Right lobe of liver (tissue), 6 donors: ENCODE data around the gene PCSK9. TPM values are rescaled to one million over a fixed set of nuclear protein-coding genes. Genes with fewer than 3 reads are reported as not detected.

Source experiments
- ATAC-seq, 4 donors: fragments of 200-7000 bp; cut with Tn5 transposase; one replicate each; pipeline ENCODE4 v1.9.1; 2020; ENCODE audit warnings: mild to moderate bottlenecking in 4 of 4, moderate library complexity in 4 of 4
- DNase-seq, 3 donors: peaks; one replicate each; pipeline ENCODE4 v3.0.0-alpha.2; 2020
- H3K27ac ChIP-seq, 3 donors: fragments of 200-600 bp; one replicate each; pipeline ENCODE4 v1.8.0; 2022
- H3K27me3 ChIP-seq, 2 donors: fragments of 200-600 bp; one replicate each; pipeline ENCODE4 v1.8.0; 2022
- H3K36me3 ChIP-seq, 4 donors: fragments of 200-600 bp; sonication (generic) in 1 of 4; one replicate each; pipeline versions ENCODE4 v1.5.1 to v1.8.0; 2017 to 2022; ENCODE audit warnings: control low read depth in 1 of 4
- H3K4me1 ChIP-seq, 4 donors: fragments of 200-600 bp; sonication (generic) in 1 of 4; one replicate each; pipeline versions ENCODE4 v1.5.1 to v1.8.0; 2017 to 2022; ENCODE audit warnings: control low read depth in 1 of 4
- H3K4me3 ChIP-seq, 3 donors: fragments of 200-600 bp; one replicate each; pipeline ENCODE4 v1.8.0; 2022
- H3K9me3 ChIP-seq, 4 donors: fragments of 200-600 bp; sonication (generic) in 1 of 4; one replicate each; pipeline versions ENCODE4 v1.5.1 to v1.8.0; 2017 to 2022; ENCODE audit warnings: control low read depth in 1 of 4
- POLR2A ChIP-seq: fragments of 450-650 bp; IDR thresholded peaks from one replicate; pipeline ENCODE4 v1.6.1; 2017; ENCODE audit warnings: antibody characterized with exemption, mild to moderate bottlenecking
- WGBS: methylation state at CpG from one replicate; pipeline ENCODE4 v1.1.6; 2018; ENCODE audit warnings: low coverage, low lambda C conversion rate; ENCODE audit not compliant: insufficient coverage; ENCODE audit errors: missing lambda C conversion rate; 5-methylcytosine and 5-hydroxymethylcytosine counted together
- intact Hi-C, 2 donors: fragments of 100-400 bp; cut with DNase I; formaldehyde crosslinking; loops; one replicate each; pipeline versions ENCODE4 v1.11.2 to v1.14.1; 2022
- total RNA-seq, 6 experiments: library from RNA; depleted of rRNA in 2 of 6; stranded (reverse); fragments of >200 nt in 2 of 6; fragmentation: NEBNext Ultra II Directional in 3 of 6; extraction: Animal tissue kit (Norgen Biotek cat#: 25700) in 3 of 6; gene quantifications; one replicate each; pipeline versions ENCODE4 v1.1.0 to v1.2.4, GENCODE V29; 2016 to 2023
- TF ChIP-seq, protein P1 (sequence below), 4 donors: fragments of 200-600 bp in 3 of 4; fragments of 450-650 bp in 1 of 4; IDR thresholded peaks; one replicate each; pipeline versions ENCODE4 v1.5.1 to v1.8.0; 2016 to 2022; ENCODE audit warnings: antibody characterized with exemption in 4 of 4, mild to moderate bottlenecking in 2 of 4
- donor health status: DM: no; HTN: yes; CAD: no.
- donor health status: DM: no; HTN: no; CAD: no.
- donor health status: DM: no; HTN: no; CAD: no.
- donor health status: DM: no; HTN: yes; CAD: no.
- donor health status: DM: no; HTN: yes; CAD: no.

The PCSK9 gene
- total RNA-seq, 6 experiments from 2014 or later: 16.4 to 41.4 (median 31.3) TPM

DNA sequence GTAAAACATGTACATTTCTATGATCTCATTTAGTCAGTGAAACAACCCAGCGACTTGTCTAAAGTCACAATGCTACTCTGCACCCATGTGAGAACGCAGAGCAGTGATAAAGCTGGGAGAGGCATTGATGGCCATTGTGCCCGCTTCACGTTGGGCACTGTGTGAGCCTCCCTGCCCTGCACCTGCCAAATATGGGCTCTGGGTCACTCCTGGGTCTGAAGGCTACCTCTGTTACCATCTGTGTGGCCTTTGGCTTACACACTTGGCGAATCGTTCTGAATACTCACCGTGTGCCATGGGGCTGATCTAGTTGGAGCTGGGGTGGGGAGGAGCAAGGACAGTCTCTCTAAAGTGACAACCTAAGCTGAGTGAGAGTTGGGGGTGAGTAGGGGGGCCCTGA is 29.9 kb downstream of the PCSK9 start:
- peaks cover 0 to 40% (median 5%) of the 10 kb centered on the region in 4 donors for H3K4me1 ChIP-seq
- intact Hi-C loops: no loop called here
- peak in 1 of 3 donors; percentile 82 for DNase-seq

DNA sequence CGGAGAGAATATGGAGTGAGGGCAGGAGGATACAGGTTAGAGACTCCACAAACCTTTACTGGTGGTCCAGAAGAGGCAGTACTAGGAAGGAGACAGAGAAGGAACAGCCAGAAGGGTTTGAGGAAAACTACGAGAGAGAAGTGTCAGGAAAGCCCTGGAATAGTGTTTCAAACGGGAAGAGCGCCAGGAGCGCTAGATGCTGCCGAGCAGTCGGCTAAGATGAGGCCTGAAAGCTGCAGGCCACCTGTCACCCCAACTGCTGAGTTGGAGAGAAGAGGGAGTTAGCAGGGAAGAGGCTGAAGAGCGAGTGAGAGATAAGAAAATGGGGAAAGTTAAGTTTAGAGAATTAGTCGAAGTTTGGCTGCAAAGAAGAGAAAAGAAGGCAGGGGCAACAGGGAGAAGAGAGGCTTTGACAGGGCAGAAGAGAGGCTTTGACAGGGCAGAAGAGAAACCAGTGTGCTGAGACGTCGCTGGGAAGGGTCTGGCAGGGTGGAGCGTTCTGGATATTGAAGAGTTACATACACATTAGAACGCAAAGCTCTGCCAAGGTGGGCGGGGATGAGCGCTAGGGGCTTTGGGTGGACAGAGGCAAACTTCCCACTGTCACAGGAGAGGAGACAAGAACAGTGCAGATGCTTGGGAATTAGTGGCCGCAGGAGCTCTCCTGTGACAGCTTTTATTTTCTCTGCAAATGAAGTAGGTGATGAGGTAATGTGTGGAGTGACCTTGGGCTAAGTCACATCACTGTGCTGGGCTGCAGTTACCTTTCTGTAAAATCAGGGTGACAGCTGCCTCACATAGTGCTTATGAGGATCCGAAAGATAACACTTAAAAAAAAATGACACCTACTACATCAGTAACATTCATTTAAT is 31.2 kb downstream of the PCSK9 start:
- intact Hi-C loops: no loop called here
- DNase-seq: peak in 1 of 3 donors; percentile 49
- 57% methylated on average over 12 of the region's 17 CpGs for WGBS

More for the DNA sequence above, 29.9 kb downstream of the PCSK9 start:
- Histone ChIP-seq H3K9me3 (no peaks in the 10 kb centered on the region), H3K4me3 (no peak overlapping the region), H3K36me3 (peaks cover 0 to 42% (median 13%) of the 10 kb centered on the region in 4 donors), H3K27me3 (no peaks in the 10 kb centered on the region), H3K27ac (peak overlapping the region in 2 of 3 donors; percentile 8 to 61)
- 33% methylated on average over 6 of the region's 7 CpGs for WGBS
- ATAC-seq: peak; percentile 7 to 65 (median 56)
- TF ChIP-seq, protein P1, sequence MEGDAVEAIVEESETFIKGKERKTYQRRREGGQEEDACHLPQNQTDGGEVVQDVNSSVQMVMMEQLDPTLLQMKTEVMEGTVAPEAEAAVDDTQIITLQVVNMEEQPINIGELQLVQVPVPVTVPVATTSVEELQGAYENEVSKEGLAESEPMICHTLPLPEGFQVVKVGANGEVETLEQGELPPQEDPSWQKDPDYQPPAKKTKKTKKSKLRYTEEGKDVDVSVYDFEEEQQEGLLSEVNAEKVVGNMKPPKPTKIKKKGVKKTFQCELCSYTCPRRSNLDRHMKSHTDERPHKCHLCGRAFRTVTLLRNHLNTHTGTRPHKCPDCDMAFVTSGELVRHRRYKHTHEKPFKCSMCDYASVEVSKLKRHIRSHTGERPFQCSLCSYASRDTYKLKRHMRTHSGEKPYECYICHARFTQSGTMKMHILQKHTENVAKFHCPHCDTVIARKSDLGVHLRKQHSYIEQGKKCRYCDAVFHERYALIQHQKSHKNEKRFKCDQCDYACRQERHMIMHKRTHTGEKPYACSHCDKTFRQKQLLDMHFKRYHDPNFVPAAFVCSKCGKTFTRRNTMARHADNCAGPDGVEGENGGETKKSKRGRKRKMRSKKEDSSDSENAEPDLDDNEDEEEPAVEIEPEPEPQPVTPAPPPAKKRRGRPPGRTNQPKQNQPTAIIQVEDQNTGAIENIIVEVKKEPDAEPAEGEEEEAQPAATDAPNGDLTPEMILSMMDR (IDR thresholded peaks at IDR 0.05): no peak
- TF ChIP-seq POLR2A: no peak

DNA sequence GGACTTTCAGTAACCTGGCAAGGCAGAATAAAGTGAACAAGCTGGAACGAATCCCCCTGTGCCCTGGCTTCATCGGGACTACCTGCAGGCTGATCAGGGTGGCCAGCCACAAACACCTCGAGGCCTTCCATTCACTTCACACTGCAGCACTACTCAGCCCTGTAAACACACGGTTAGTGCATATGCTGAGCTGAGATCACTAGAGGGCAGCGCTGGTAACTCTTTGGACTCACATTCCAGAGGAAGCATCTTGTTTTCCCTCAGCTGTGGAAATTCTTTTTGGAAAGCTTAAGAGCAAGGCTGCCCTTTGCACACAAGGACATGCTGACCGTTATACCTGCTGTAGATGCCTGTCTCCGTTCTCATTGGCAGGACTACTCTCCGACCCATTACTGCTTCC is 32.1 kb downstream of the PCSK9 start:
- Histone ChIP-seq H3K9me3 (no peaks in the 10 kb centered on the region), H3K4me3 (no peak overlapping the region), H3K4me1 (peaks cover 0 to 19% (median 2%) of the 10 kb centered on the region in 4 donors), H3K36me3 (peaks cover 0 to 50% (median 14%) of the 10 kb centered on the region in 4 donors), H3K27me3 (no peaks in the 10 kb centered on the region), H3K27ac (peak overlapping the region in 1 of 3 donors; percentile 61)
- TF ChIP-seq, protein P1 (IDR thresholded peaks at IDR 0.05): peak in 3 of 4 donors; percentile 29 to 45 (median 44)
- no peak for TF ChIP-seq POLR2A
- 36% methylated on average over 6 of the region's 8 CpGs for WGBS
- ATAC-seq (peak; percentile 72 to 87 (median 75)), DNase-seq (peak in 1 of 3 donors; percentile 51)
- intact Hi-C loops: no loop called here

More for the DNA sequence above, 31.2 kb downstream of the PCSK9 start:
- Histone ChIP-seq H3K9me3 (no peaks in the 10 kb centered on the region), H3K4me3 (no peak overlapping the region), H3K36me3 (peaks cover 0 to 51% (median 14%) of the 10 kb centered on the region in 4 donors), H3K27me3 (no peaks in the 10 kb centered on the region), H3K4me1 (peaks cover 0 to 28% (median 2%) of the 10 kb centered on the region in 4 donors), H3K27ac (peak overlapping the region in 2 of 3 donors; percentile 8 to 61)
- TF ChIP-seq, protein P1 (IDR thresholded peaks at IDR 0.05): no peak
- no peak for TF ChIP-seq POLR2A
- ATAC-seq: peak; percentile 10 to 47 (median 28)

DNA sequence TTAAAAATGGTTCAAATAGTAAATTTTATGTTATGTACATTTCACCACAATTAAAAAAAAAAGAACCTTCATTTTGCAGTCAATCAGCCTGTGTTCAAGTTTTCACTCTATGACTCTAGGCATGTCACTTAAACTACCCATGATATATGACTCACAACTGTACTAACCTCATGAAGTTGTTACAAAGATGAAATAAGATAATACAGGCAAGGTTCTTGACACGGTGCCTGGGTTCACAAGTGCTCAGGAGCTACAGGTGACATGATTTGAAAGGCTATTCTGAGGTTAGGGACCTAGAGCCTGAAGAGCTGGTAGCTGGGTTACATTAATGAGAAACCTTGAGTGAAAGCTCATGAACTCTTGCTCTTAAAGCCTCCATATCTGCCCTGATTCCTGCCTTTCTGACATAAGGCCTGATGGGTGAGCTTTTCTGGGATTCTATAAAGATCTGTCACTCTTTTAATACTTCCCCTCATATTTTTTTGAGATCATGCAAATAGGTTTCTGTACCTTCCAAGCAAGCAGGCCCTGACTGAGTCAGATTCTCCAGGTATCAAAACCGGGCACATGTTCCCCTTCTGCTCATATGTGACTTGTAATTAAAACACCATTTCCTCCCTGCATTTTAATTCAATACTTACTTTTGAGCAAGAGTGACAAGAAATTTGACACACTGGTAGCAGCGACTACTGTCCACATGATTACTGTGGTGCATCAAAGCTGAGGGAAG is 34.0 kb downstream of the PCSK9 start:
- H3K27ac ChIP-seq: no peak overlapping the region
- intact Hi-C loops: no loop called here

More for the DNA sequence above, 34.0 kb downstream of the PCSK9 start:
- Histone ChIP-seq H3K9me3 (no peaks in the 10 kb centered on the region), H3K4me3 (no peak overlapping the region), H3K4me1 (peaks cover 0 to 5% (median 2%) of the 10 kb centered on the region in 4 donors), H3K36me3 (peaks cover 0 to 63% (median 20%) of the 10 kb centered on the region in 4 donors), H3K27me3 (no peaks in the 10 kb centered on the region)
- 87% methylated on average over 3 of the region's 3 CpGs for WGBS
- DNase-seq (no peak), ATAC-seq (no peak)
- TF ChIP-seq POLR2A: no peak
